ENCODE results near the gene UQCRH.
"Not testable (repeated sequence)": the region's sequence is repeated elsewhere in the genome, so short reads cannot be mapped to it uniquely, and the experiment has no call there.

Gene UQCRH

GRCh38 chr1:46319960-46320914 lies 16.7 kb downstream of the UQCRH start:
- H2BK12ac ChIP-seq (ENCODE audit: low read length); H3K4me3 ChIP-seq (ENCODE audit: low read length in 2 of 2); H2AK5ac ChIP-seq (ENCODE audit: low read depth, low read length); H4K91ac ChIP-seq (ENCODE audit: low read depth, low read length, poor library complexity); H3K9me3 ChIP-seq (replicated peaks in 1 of 2; ENCODE audit: control insufficient read depth in 2 of 2, insufficient read depth in 1 of 2, low read depth in 1 of 2, low read length in 2 of 2); H2BK15ac ChIP-seq (ENCODE audit: low read length); H4K8ac ChIP-seq (ENCODE audit: low read depth, low read length); H2AFZ ChIP-seq (ENCODE audit: low read length); H3K14ac ChIP-seq (ENCODE audit: low read length); DNase-seq (ENCODE audit: low spot score); H3K23ac ChIP-seq (ENCODE audit: low read depth, low read length, poor library complexity); H3K79me1 ChIP-seq (ENCODE audit: low read depth, low read length); H2BK5ac ChIP-seq (ENCODE audit: low read length); H3K4me1 ChIP-seq (ENCODE audit: control insufficient read depth in 2 of 2, insufficient read depth in 1 of 2, low read depth in 1 of 2, low read length in 2 of 2); H3K9ac ChIP-seq (ENCODE audit: low read depth, low read length, poor library complexity); H3K4me2 ChIP-seq (ENCODE audit: insufficient read depth, low read length, poor library complexity, severe bottlenecking); H3K4ac ChIP-seq (ENCODE audit: low read length); H2BK120ac ChIP-seq (ENCODE audit: low read depth, low read length); H3K27me3 ChIP-seq (ENCODE audit: control insufficient read depth in 3 of 3, insufficient read depth in 3 of 3, low read depth in 1 of 3, low read length in 3 of 3): not testable (repeated sequence)
- peak overlapping the region; percentile 17 for H3K18ac ChIP-seq (ENCODE audit: low read length)
- WGBS, 2 donors (ENCODE audit: extremely low coverage in 2 of 2, insufficient read length in 2 of 2, insufficient replicate concordance in 1 of 2) = no CpG with 5 or more reads among the region's 13 CpGs
- peaks cover 4 to 21% of the 10 kb centered on the region in 2 donors for H3K36me3 ChIP-seq (replicated peaks in 1 of 2; ENCODE audit: control insufficient read depth in 2 of 2, insufficient read depth in 2 of 2, low read length in 2 of 2)
- peak overlapping the region; percentile 54 for H3K27ac ChIP-seq (replicated peaks; ENCODE audit: low read length)

- H2BK120ac ChIP-seq (ENCODE audit: low read depth, low read length); H3K9me3 ChIP-seq (replicated peaks in 1 of 2; ENCODE audit: control insufficient read depth in 2 of 2, insufficient read depth in 1 of 2, low read depth in 1 of 2, low read length in 2 of 2); H3K36me3 ChIP-seq (replicated peaks in 1 of 2; ENCODE audit: control insufficient read depth in 2 of 2, insufficient read depth in 2 of 2, low read length in 2 of 2); H3K4me2 ChIP-seq (ENCODE audit: insufficient read depth, low read length, poor library complexity, severe bottlenecking); H4K91ac ChIP-seq (ENCODE audit: low read depth, low read length, poor library complexity); H2AK5ac ChIP-seq (ENCODE audit: low read depth, low read length); H2BK5ac ChIP-seq (ENCODE audit: low read length); H3K4me3 ChIP-seq (ENCODE audit: low read length in 2 of 2); H3K79me1 ChIP-seq (ENCODE audit: low read depth, low read length); H3K27ac ChIP-seq (replicated peaks; ENCODE audit: low read length); H3K14ac ChIP-seq (ENCODE audit: low read length); DNase-seq (ENCODE audit: low spot score); H2BK12ac ChIP-seq (ENCODE audit: low read length); H3K18ac ChIP-seq (ENCODE audit: low read length); H2BK15ac ChIP-seq (ENCODE audit: low read length); H3K9ac ChIP-seq (ENCODE audit: low read depth, low read length, poor library complexity); H2AFZ ChIP-seq (ENCODE audit: low read length); H3K27me3 ChIP-seq (ENCODE audit: control insufficient read depth in 3 of 3, insufficient read depth in 3 of 3, low read depth in 1 of 3, low read length in 3 of 3); H4K8ac ChIP-seq (ENCODE audit: low read depth, low read length); H3K4me1 ChIP-seq (ENCODE audit: control insufficient read depth in 2 of 2, insufficient read depth in 1 of 2, low read depth in 1 of 2, low read length in 2 of 2); H3K4ac ChIP-seq (ENCODE audit: low read length); H3K23ac ChIP-seq (ENCODE audit: low read depth, low read length, poor library complexity): not testable (repeated sequence)
- no CpG with 5 or more reads among the region's 6 CpGs for WGBS, 2 donors (ENCODE audit: extremely low coverage in 2 of 2, insufficient read length in 2 of 2, insufficient replicate concordance in 1 of 2)
Observed at GRCh38 chr1:46322191-46322590, 18.7 kb downstream of the UQCRH start.

- no CpG with 5 or more reads among the region's 11 CpGs for WGBS, 2 donors (ENCODE audit: extremely low coverage in 2 of 2, insufficient read length in 2 of 2, insufficient replicate concordance in 1 of 2)
- H3K23ac ChIP-seq (ENCODE audit: low read depth, low read length, poor library complexity); H3K9me3 ChIP-seq (replicated peaks in 1 of 2; ENCODE audit: control insufficient read depth in 2 of 2, insufficient read depth in 1 of 2, low read depth in 1 of 2, low read length in 2 of 2); H3K79me1 ChIP-seq (ENCODE audit: low read depth, low read length); H2BK15ac ChIP-seq (ENCODE audit: low read length); H4K91ac ChIP-seq (ENCODE audit: low read depth, low read length, poor library complexity); H3K4me1 ChIP-seq (ENCODE audit: control insufficient read depth in 2 of 2, insufficient read depth in 1 of 2, low read depth in 1 of 2, low read length in 2 of 2); DNase-seq (ENCODE audit: low spot score); H3K18ac ChIP-seq (ENCODE audit: low read length); H3K14ac ChIP-seq (ENCODE audit: low read length); H2AK5ac ChIP-seq (ENCODE audit: low read depth, low read length); H4K8ac ChIP-seq (ENCODE audit: low read depth, low read length); H3K27ac ChIP-seq (replicated peaks; ENCODE audit: low read length); H3K4me2 ChIP-seq (ENCODE audit: insufficient read depth, low read length, poor library complexity, severe bottlenecking); H3K27me3 ChIP-seq (ENCODE audit: control insufficient read depth in 3 of 3, insufficient read depth in 3 of 3, low read depth in 1 of 3, low read length in 3 of 3); H2BK12ac ChIP-seq (ENCODE audit: low read length); H3K36me3 ChIP-seq (replicated peaks in 1 of 2; ENCODE audit: control insufficient read depth in 2 of 2, insufficient read depth in 2 of 2, low read length in 2 of 2); H2AFZ ChIP-seq (ENCODE audit: low read length); H3K4me3 ChIP-seq (ENCODE audit: low read length in 2 of 2); H2BK5ac ChIP-seq (ENCODE audit: low read length); H3K9ac ChIP-seq (ENCODE audit: low read depth, low read length, poor library complexity); H3K4ac ChIP-seq (ENCODE audit: low read length); H2BK120ac ChIP-seq (ENCODE audit: low read depth, low read length): not testable (repeated sequence)
Observed at GRCh38 chr1:46325285-46326076, 22.0 kb downstream of the UQCRH start.

- not testable (repeated sequence) for H3K9ac ChIP-seq (ENCODE audit: low read depth, low read length, poor library complexity); H4K91ac ChIP-seq (ENCODE audit: low read depth, low read length, poor library complexity); DNase-seq (ENCODE audit: low spot score); H3K18ac ChIP-seq (ENCODE audit: low read length); H3K9me3 ChIP-seq (replicated peaks in 1 of 2; ENCODE audit: control insufficient read depth in 2 of 2, insufficient read depth in 1 of 2, low read depth in 1 of 2, low read length in 2 of 2); H3K4me2 ChIP-seq (ENCODE audit: insufficient read depth, low read length, poor library complexity, severe bottlenecking); H3K27ac ChIP-seq (replicated peaks; ENCODE audit: low read length); H3K4me3 ChIP-seq (ENCODE audit: low read length in 2 of 2); H3K27me3 ChIP-seq (ENCODE audit: control insufficient read depth in 3 of 3, insufficient read depth in 3 of 3, low read depth in 1 of 3, low read length in 3 of 3); H2AK5ac ChIP-seq (ENCODE audit: low read depth, low read length); H3K23ac ChIP-seq (ENCODE audit: low read depth, low read length, poor library complexity); H3K4ac ChIP-seq (ENCODE audit: low read length); H2AFZ ChIP-seq (ENCODE audit: low read length); H2BK15ac ChIP-seq (ENCODE audit: low read length); H2BK120ac ChIP-seq (ENCODE audit: low read depth, low read length); H3K4me1 ChIP-seq (ENCODE audit: control insufficient read depth in 2 of 2, insufficient read depth in 1 of 2, low read depth in 1 of 2, low read length in 2 of 2); H2BK12ac ChIP-seq (ENCODE audit: low read length); H2BK5ac ChIP-seq (ENCODE audit: low read length); H3K36me3 ChIP-seq (replicated peaks in 1 of 2; ENCODE audit: control insufficient read depth in 2 of 2, insufficient read depth in 2 of 2, low read length in 2 of 2); H3K79me1 ChIP-seq (ENCODE audit: low read depth, low read length); H4K8ac ChIP-seq (ENCODE audit: low read depth, low read length); H3K14ac ChIP-seq (ENCODE audit: low read length)
- WGBS, 2 donors (ENCODE audit: extremely low coverage in 2 of 2, insufficient read length in 2 of 2, insufficient replicate concordance in 1 of 2) = no CpG with 5 or more reads among the region's 7 CpGs
Observed at GRCh38 chr1:46328182-46328581, 24.7 kb downstream of the UQCRH start.
